K562 (cell line): Measurements from ENCODE around the gene KCNJ2. TPM values are rescaled to one million over a fixed set of nuclear protein-coding genes. Genes with fewer than 3 reads are reported as not detected.
A peak's percentile ranks its signal among the peaks of the same experiment; 100 is the strongest.

Source experiments
- ATAC-seq: fragments of 200-7000 bp; cut with Tn5 transposase; 3 replicates; pipeline ENCODE4 v1.9.1; 2020; ENCODE audit warnings: moderate library complexity
- BruUV-seq: library from RNA; stranded (reverse); fragments of 400-500 nt; replicated peaks from 2 replicates; lab custom pipeline; 2021; lab: Mats Ljungman, UMichigan
- CTCF ChIA-PET: fragments of 300-600 bp; formaldehyde crosslinking; extraction: SDS; loops from one replicate; lab custom pipeline; 2021; ENCODE audit warnings: low intra/inter-chr PET ratio; lab: Yijun Ruan, JAX
- POLR2A ChIA-PET: fragments of 300-600, 350-650 bp; sonication (Branson Sonifier 250); formaldehyde crosslinking; extraction: SDS; loops from one replicate; lab custom pipeline; 2021; ENCODE audit warnings: antibody characterized with exemption, inconsistent platforms; lab: Yijun Ruan, JAX
- DNase-seq, 4 experiments: peaks; one replicate each; pipeline versions ENCODE4 v3.0.0 to v3.0.0-alpha.2; 2011 to 2018; ENCODE audit warnings: low spot score in 3 of 4, mixed read lengths in 3 of 4; ENCODE audit errors: extremely low read depth in 1 of 4
- FAIRE-seq: peaks from 2 replicates; lab custom pipeline; 2011; peaks lifted over from hg19 to GRCh38; lab: Jason Lieb, UNC
- H2AFZ ChIP-seq: 2 replicates; pipeline ENCODE4 v1.6.0; 2011; ENCODE audit warnings: low read depth, low read length, control low read depth, inconsistent platforms
- H3K27ac ChIP-seq: fragments of 200-600 bp; 3 replicates; pipeline ENCODE4 v1.8.0; 2011; ENCODE audit warnings: low read depth, mild to moderate bottlenecking, control low read depth, inconsistent platforms, low read length, moderate library complexity, mixed read lengths; ENCODE audit errors: extremely low read depth
- H3K27me3 ChIP-seq, 2 experiments: fragments of 300-600 bp in 1 of 2; 2 replicates in 1 of 2; 3 replicates in 1 of 2; pipeline versions ENCODE4 v1.6.0 to v1.8.0; 2011; ENCODE audit warnings: inconsistent platforms in 2 of 2, low read length in 2 of 2, mild to moderate bottlenecking in 1 of 2, mixed read lengths in 1 of 2, moderate library complexity in 1 of 2; ENCODE audit not compliant: control insufficient read depth in 2 of 2, insufficient read depth in 2 of 2
- H3K36me3 ChIP-seq: fragments of 300-600 bp; 3 replicates; pipeline ENCODE4 v1.8.0; 2011; ENCODE audit warnings: mild to moderate bottlenecking, low read length, inconsistent platforms; ENCODE audit not compliant: control insufficient read depth, insufficient read depth
- H3K4me1 ChIP-seq, 2 experiments: fragments of 200-600 bp in 1 of 2; replicated peaks in 1 of 2; 2 replicates in 1 of 2; 3 replicates in 1 of 2; pipeline versions ENCODE4 v1.5.1 to v1.8.0; 2011; ENCODE audit warnings: inconsistent platforms in 2 of 2, low read length in 2 of 2, mild to moderate bottlenecking in 1 of 2, mixed read lengths in 1 of 2, moderate library complexity in 1 of 2; ENCODE audit not compliant: control insufficient read depth in 2 of 2, insufficient read depth in 2 of 2
- H3K4me2 ChIP-seq: 2 replicates; pipeline ENCODE4 v1.6.1; 2011; ENCODE audit warnings: low read length, control low read depth, inconsistent platforms, mixed read lengths; ENCODE audit not compliant: insufficient read depth
- H3K4me3 ChIP-seq: fragments of 200-600 bp; sonication (generic), shearing (Covaris generic); 2 replicates; pipeline ENCODE4 v1.5.1; 2016; ENCODE audit warnings: control low read depth, inconsistent platforms
- H3K79me2 ChIP-seq: fragments of 200-600 bp; 3 replicates; pipeline ENCODE4 v1.8.0; 2011; ENCODE audit warnings: low read length, inconsistent platforms; ENCODE audit not compliant: control insufficient read depth, insufficient read depth
- H3K9ac ChIP-seq, 2 experiments: 2 replicates each; pipeline versions ENCODE4 v1.6.0 to v1.6.1; 2011; ENCODE audit warnings: low read depth in 2 of 2, low read length in 2 of 2, control low read depth in 1 of 2, inconsistent platforms in 1 of 2, mild to moderate bottlenecking in 1 of 2, mixed read lengths in 1 of 2; ENCODE audit not compliant: insufficient read depth in 1 of 2
- H3K9me1 ChIP-seq: one replicate; pipeline ENCODE4 v1.6.0; 2011; ENCODE audit warnings: inconsistent platforms, mild to moderate bottlenecking, low read length, moderate library complexity; ENCODE audit not compliant: control insufficient read depth, insufficient read depth
- H3K9me3 ChIP-seq: replicated peaks from 2 replicates; pipeline ENCODE4 v1.5.1; 2011; ENCODE audit warnings: low read depth, low read length, inconsistent platforms; ENCODE audit not compliant: control insufficient read depth, insufficient read depth
- H4K20me1 ChIP-seq: replicated peaks from 2 replicates; pipeline ENCODE4 v1.6.1; 2011; ENCODE audit warnings: low read length, inconsistent platforms, mixed read lengths; ENCODE audit not compliant: control insufficient read depth, insufficient read depth
- FOXA1 ChIP-seq: fragments of 450-650 bp; IDR thresholded peaks from 2 replicates; pipeline ENCODE4 v1.6.1; 2016; ENCODE audit warnings: mild to moderate bottlenecking, borderline replicate concordance
- HOMEZ ChIP-seq: fragments of 250-450 bp; sonication (Bioruptor Pico); IDR thresholded peaks from 2 replicates; pipeline ENCODE4 v1.4.0; 2020; ENCODE audit warnings: mild to moderate bottlenecking, moderate library complexity
- NCOA4 ChIP-seq: fragments of 450-650 bp; IDR thresholded peaks from 2 replicates; pipeline ENCODE4 v1.6.1; 2018; ENCODE audit warnings: mild to moderate bottlenecking; ENCODE audit not compliant: partially characterized antibody
- ZFP36 ChIP-seq: fragments of 150-350 bp; IDR thresholded peaks from 2 replicates; pipeline ENCODE4 v1.6.1; 2018; ENCODE audit warnings: low read length, low read depth; ENCODE audit not compliant: partially characterized antibody
- ZNF232 ChIP-seq: sonication (generic); formaldehyde crosslinking; IDR thresholded peaks from 2 replicates; pipeline ENCODE4 v1.8.0; 2022; ENCODE audit warnings: mild to moderate bottlenecking, missing genetic modification reagents
- WGBS: fragments of 100-300 bp; shearing (Covaris generic); methylation state at CpG from one replicate; pipeline ENCODE4 v1.1.6; 2016; ENCODE audit warnings: low coverage, mixed read lengths; ENCODE audit not compliant: insufficient coverage; ENCODE audit errors: missing lambda C conversion rate; 5-methylcytosine and 5-hydroxymethylcytosine counted together
- in situ Hi-C: fragments of 300-500 bp; cut with MboI; formaldehyde crosslinking; loops from 4 replicates; pipeline ENCODE4 v1.15.0; 2018; ENCODE audit warnings: inconsistent platforms, mixed read lengths
- intact Hi-C: fragments of 100-400 bp; cut with micrococcal nuclease; formaldehyde crosslinking; loops from 2 replicates; pipeline ENCODE4 v1.14.2; 2022
- polyA plus RNA-seq, 8 experiments: library from polyadenylated mRNA; depleted of rRNA in 4 of 8; stranded (reverse) in 5 of 8; unstranded in 3 of 8; fragments of >200 nt; fragmentation: Nextera tagmentation in 2 of 8; fragmentation: Illumina TruSeq in 1 of 8; extraction: Ambion mirVana in 2 of 8; extraction: Trizol in 1 of 8; gene quantifications; 2 replicates each; pipeline versions ENCODE4 v1.2.1 to v1.2.3, GENCODE V29; 2011 to 2014; ENCODE audit warnings: inconsistent platforms in 1 of 8, missing spikeins in 1 of 8
- total RNA-seq, 7 experiments: library from RNA; depleted of rRNA in 6 of 7; stranded (reverse); fragments of >200 nt in 6 of 7; fragmentation: Illumina TruSeq in 2 of 7; extraction: Trizol in 2 of 7; gene quantifications; 2 replicates each; pipeline versions ENCODE4 v1.2.1 to v1.2.3, GENCODE V29; 2011 to 2021; ENCODE audit warnings: low replicate concordance in 1 of 7
- TF ChIP-seq, protein P1 (sequence below): fragments of 450-650 bp; formaldehyde crosslinking; IDR thresholded peaks from 2 replicates; pipeline ENCODE4 v1.4.0; 2020; ENCODE audit warnings: mild to moderate bottlenecking, moderate library complexity
- TF ChIP-seq, protein P2 (sequence below): IDR thresholded peaks from 2 replicates; pipeline ENCODE4 v1.6.1; 2016; ENCODE audit warnings: missing genetic modification characterization, missing compliant biosample characterization
- TF ChIP-seq, protein P3 (sequence below): fragments of 250-450 bp; sonication (Bioruptor Pico); IDR thresholded peaks from 2 replicates; pipeline ENCODE4 v1.8.0; 2022; ENCODE audit warnings: inconsistent platforms, mild to moderate bottlenecking, moderate library complexity, borderline replicate concordance

KCNJ2 gene
- total and polyA plus RNA-seq, 9 of the 15 experiments (the other 6 are each of a cell fraction or from before 2014, with no cell fraction given) = not detected

- no peak for TF ChIP-seq ZFP36
- TF ChIP-seq NCOA4 = no peak
- TF ChIP-seq, protein P1, sequence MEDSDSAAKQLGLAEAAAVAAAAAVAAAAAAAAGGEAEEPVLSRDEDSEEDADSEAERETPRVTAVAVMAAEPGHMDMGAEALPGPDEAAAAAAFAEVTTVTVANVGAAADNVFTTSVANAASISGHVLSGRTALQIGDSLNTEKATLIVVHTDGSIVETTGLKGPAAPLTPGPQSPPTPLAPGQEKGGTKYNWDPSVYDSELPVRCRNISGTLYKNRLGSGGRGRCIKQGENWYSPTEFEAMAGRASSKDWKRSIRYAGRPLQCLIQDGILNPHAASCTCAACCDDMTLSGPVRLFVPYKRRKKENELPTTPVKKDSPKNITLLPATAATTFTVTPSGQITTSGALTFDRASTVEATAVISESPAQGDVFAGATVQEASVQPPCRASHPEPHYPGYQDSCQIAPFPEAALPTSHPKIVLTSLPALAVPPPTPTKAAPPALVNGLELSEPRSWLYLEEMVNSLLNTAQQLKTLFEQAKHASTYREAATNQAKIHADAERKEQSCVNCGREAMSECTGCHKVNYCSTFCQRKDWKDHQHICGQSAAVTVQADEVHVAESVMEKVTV = no peak
- TF ChIP-seq ZNF232 (CRISPR knock-in tag) = no peak
- TF ChIP-seq, protein P2, sequence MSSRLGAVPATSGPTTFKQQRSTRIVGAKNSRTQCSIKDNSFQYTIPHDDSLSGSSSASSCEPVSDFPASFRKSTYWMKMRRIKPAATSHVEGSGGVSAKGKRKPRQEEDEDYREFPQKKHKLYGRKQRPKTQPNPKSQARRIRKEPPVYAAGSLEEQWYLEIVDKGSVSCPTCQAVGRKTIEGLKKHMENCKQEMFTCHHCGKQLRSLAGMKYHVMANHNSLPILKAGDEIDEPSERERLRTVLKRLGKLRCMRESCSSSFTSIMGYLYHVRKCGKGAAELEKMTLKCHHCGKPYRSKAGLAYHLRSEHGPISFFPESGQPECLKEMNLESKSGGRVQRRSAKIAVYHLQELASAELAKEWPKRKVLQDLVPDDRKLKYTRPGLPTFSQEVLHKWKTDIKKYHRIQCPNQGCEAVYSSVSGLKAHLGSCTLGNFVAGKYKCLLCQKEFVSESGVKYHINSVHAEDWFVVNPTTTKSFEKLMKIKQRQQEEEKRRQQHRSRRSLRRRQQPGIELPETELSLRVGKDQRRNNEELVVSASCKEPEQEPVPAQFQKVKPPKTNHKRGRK (tag) = 0 out of 2 replicates have a peak, but pooled peaks have one; percentile 50
- TF ChIP-seq FOXA1 = no peak
- TF ChIP-seq HOMEZ = no peak
- TF ChIP-seq, protein P3, sequence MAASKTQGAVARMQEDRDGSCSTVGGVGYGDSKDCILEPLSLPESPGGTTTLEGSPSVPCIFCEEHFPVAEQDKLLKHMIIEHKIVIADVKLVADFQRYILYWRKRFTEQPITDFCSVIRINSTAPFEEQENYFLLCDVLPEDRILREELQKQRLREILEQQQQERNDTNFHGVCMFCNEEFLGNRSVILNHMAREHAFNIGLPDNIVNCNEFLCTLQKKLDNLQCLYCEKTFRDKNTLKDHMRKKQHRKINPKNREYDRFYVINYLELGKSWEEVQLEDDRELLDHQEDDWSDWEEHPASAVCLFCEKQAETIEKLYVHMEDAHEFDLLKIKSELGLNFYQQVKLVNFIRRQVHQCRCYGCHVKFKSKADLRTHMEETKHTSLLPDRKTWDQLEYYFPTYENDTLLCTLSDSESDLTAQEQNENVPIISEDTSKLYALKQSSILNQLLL = no peak
- Histone ChIP-seq H3K9me3 (no peaks in the 10 kb centered on the region), H3K36me3 (no peaks in the 10 kb centered on the region), H3K9ac (no peak overlapping the region), H3K27ac (no peak overlapping the region), H2AFZ (no peak overlapping the region), H3K4me3 (no peak overlapping the region), H3K9me1 (no peaks in the 10 kb centered on the region), H3K4me2 (no peak overlapping the region), H3K79me2 (no peaks in the 10 kb centered on the region), H3K27me3 (no peaks in the 10 kb centered on the region), H4K20me1 (no peaks in the 10 kb centered on the region), H3K4me1 (no peaks in the 10 kb centered on the region)
- FAIRE-seq = no peak
- POLR2A ChIA-PET = no interaction called here
- no peak for DNase-seq
- no peak for ATAC-seq
- no TSS peak for BruUV-seq
- WGBS = 0% methylated on average over 1 of the region's 1 CpG
- CTCF ChIA-PET = no interaction called here
- in situ Hi-C loops (no loop called here), intact Hi-C loops (no loop called here)
These were observed 48.2 kb downstream of the KCNJ2 start for GRCh38 chr17:70217571-70217970.
